GM23248 (cell line): ENCODE results near the gene CELA2B.

Experiments
- EZH2 ChIP-seq: fragments of 200-600 bp; sonication (generic); IDR thresholded peaks from 2 replicates; pipeline ENCODE4 v1.6.1; 2018; ENCODE audit warnings: antibody characterized with exemption, mild to moderate bottlenecking; ENCODE audit not compliant: insufficient read depth, poor library complexity, severe bottlenecking
- EZH2phosphoT487 ChIP-seq: fragments of 200-600 bp; sonication (generic); IDR thresholded peaks from 2 replicates; pipeline ENCODE4 v1.6.1; 2018; ENCODE audit warnings: antibody characterized with exemption, moderate library complexity, mild to moderate bottlenecking, low read depth; ENCODE audit not compliant: insufficient read depth

- TF ChIP-seq EZH2, result no peak
- no peak for TF ChIP-seq EZH2phosphoT487
Measured at GRCh38 chr1:15443281-15443680, 32.6 kb upstream of the CELA2B start.
